SK-N-MC (cell line): ENCODE data around the gene SLC30A9.

Experiments
- EZH2 ChIP-seq: fragments of 200-600 bp; sonication (generic); IDR thresholded peaks from one replicate; pipeline ENCODE4 v1.6.1; 2017; ENCODE audit warnings: antibody characterized with exemption
- FOXP2 ChIP-seq: optimal IDR thresholded peaks from 2 replicates; pipeline ENCODE3; 2011; ENCODE audit warnings: mild to moderate bottlenecking, moderate library complexity; ENCODE audit not compliant: insufficient read depth; ENCODE audit errors: extremely low read length, control extremely low read depth
- POLR2AphosphoS5 ChIP-seq: IDR thresholded peaks from 2 replicates; pipeline ENCODE4 v1.6.1; 2012; ENCODE audit warnings: mild to moderate bottlenecking, low read depth, low read length, borderline replicate concordance

DNA sequence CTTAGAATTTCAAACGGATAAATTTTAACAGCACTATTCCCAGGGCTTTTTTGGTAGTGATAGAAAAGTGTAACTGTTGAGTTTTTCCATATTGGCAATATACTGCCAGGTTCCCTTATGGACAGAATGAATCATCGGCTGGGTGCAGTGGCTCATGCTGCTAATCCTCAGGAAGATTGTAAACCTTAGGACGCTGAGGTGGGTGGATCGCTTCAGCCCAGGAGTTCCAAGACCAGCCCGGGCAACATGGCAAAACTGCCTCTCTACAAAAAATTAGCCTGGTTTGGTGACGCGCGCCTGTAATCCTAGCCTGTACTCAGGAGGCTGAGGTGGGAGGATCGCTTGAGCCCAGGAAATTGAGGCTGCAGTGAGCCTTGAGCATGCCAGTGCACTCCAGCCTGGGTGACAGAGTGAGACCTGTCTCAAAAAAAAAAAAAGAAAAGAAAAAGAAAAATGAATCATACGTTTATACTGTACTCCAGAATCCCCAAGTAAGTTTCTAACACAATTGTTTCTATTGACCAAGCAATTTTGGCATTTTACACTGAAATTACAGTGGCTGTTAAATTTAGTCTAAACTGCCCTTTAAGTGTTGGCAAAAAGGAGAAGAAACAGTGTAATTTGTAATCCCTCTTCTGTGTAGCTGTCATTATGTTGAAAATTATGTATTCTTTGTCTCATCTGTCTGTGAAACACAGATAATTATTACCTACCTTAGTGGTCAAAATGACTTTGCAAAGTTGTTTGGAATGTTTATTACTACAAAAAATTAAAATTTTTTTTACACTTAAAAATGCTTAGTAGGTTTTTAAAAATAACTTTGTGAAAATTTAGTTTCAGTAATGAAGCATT, 1.8 kb downstream of the SLC30A9 start:
- TF ChIP-seq EZH2 (no peak), FOXP2 (no peak), POLR2AphosphoS5 (no peak)
